Ovary (tissue), 3 donors: ENCODE results near the gene TUBB1.

Experiments
- CTCF ChIP-seq, 3 donors: fragments of 450-650 bp in 2 of 3; fragments of 200-600 bp in 1 of 3; IDR thresholded peaks; one replicate each; pipeline versions ENCODE4 v1.5.1 to v1.8.0; 2016 to 2022; ENCODE audit warnings: antibody characterized with exemption in 3 of 3, mild to moderate bottlenecking in 1 of 3
- POLR2A ChIP-seq: fragments of 450-650 bp; IDR thresholded peaks from one replicate; pipeline ENCODE4 v1.6.1; 2017; ENCODE audit warnings: antibody characterized with exemption, mild to moderate bottlenecking, moderate library complexity
- donor health status: DM: no; HTN: no; CAD: no.

DNA sequence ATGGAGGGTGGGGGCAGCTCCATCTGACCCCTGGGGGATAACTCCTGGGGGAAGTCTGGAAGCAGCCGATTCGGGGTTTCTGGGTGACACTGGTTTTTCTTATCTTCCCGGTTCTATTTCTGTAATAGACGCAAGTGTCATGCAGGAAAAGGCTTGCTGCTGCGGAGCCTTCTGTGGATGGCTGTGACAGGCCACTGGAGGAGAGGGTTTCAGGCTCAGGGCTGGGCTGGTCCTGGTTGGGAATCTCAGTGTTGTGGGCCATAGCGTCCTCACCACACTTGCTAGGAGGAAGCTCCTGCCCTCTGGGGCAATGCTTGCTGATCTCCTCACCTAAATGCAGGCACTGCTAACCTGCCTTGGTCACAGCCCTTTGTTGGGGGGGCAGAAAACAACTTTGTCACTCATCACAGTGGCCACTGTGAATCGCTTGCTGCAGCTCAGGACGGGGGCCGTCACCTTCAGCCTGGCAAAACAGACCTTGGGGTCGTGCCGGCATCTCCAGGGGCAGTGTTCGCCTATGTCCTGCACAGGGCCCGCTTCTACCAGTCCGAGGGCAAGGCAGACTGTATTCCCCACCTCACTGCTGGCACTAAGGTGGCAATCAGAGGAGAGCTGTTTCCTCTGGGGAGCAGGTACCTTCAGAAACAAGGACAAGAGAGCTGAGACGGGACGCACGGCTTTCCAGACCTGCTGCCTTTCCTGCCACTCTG lies 4.4 kb upstream of the TUBB1 start:
- TF ChIP-seq CTCF (IDR thresholded peaks at IDR 0.05), result no peak
- no peak for TF ChIP-seq POLR2A
